ENCODE results near the gene PLPP7. TPM values are rescaled to one million over a fixed set of nuclear protein-coding genes. Genes with fewer than 3 reads are reported as not detected.

PLPP7 gene
- total RNA-seq, 1 donor from 2014 or later, result 3.1 TPM

- H3K4me3 Mint-ChIP-seq, result no peak overlapping the region
- DNase-seq (ENCODE audit: extremely low spot score, unreplicated experiment), result no peak
- no peaks in the 10 kb centered on the region for H3K36me3 Mint-ChIP-seq
Measured at GRCh38 chr9:131308452-131308851, 18.9 kb downstream of the PLPP7 start.

DNA sequence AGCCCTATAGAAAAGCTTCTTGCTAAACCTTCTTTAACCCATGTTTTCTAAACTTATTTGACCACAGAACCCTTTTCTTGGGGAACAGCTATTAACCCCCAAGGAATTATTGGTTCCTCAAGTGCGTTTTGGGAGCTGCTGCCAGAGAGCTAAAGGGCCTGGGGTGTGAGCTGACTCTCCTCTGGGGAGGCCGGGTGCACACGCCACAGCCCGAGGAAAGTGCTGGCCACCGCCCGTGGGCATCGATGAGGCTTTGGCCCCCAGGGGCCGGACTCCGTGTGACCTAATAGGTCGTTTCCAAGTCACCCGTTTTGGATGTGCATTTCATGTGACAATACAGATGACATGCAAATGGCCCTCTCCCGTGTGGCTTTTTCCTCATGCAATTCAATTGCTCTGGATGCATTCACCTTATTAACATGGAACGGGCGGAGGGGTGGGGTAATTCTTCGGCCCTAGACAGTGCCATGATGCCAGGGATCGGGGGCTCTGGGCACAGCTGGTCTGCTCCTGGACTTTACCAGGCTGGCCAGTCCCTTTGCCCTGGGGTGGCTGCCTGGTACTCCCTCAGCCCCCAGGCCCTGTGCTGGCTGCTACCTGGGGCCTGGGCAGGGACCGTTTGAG, 19.5 kb downstream of the PLPP7 start:
- Mint-ChIP-seq H3K9me3 (no peaks in the 10 kb centered on the region), H3K4me3 (no peak overlapping the region), H3K27me3 (no peaks in the 10 kb centered on the region), H3K4me1 (ENCODE audit: unreplicated experiment) (no peaks in the 10 kb centered on the region), H3K27ac (no peak overlapping the region), H3K36me3 (no peaks in the 10 kb centered on the region)
- DNase-seq (ENCODE audit: extremely low spot score, unreplicated experiment), result no peak
- no peak for TF ChIP-seq CTCF (conservative IDR thresholded peaks at IDR 0.05)

More at GRCh38 chr9:131308452-131308851, 18.9 kb downstream of the PLPP7 start:
- TF ChIP-seq CTCF (conservative IDR thresholded peaks at IDR 0.05), result no peak
- Mint-ChIP-seq H3K27me3 (no peaks in the 10 kb centered on the region), H3K9me3 (no peaks in the 10 kb centered on the region), H3K4me1 (ENCODE audit: unreplicated experiment) (no peaks in the 10 kb centered on the region), H3K27ac (no peak overlapping the region)

DNA sequence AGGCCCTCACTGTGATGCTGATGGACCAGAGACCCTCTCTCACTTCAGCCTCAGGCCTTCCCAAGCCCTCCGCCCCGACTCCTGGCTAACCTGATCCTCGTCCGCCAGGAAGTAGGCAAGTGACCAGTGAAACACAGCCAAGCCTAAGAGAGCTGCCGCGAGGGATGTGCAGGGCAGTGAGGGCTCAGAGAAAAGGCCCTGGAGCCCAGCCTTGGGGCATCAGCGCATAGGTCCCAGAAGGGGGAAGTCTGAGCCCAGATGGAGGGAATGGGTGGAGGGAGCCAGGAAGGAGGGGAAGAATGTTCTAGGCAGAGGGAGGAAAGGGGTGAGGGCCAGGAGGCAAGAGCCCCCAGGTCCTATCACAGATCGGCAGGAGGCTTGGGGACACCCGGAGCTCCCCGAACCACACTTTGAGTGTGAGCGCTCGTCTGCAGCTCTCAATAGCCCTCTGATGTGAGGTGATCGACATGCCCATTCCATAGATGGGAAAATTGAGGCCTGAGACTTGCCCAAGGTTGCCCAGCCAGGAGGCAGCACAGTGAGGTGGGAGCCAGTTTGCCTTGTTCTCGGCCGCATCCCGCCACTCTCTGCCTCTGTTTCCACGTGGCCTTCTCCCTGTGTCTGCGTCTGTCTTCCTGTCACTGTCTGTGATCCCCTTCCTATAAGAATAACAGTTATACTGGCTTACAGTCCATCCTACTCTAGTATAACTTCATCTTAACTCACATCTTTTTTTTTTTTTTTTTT, 20.2 kb downstream of the PLPP7 start:
- DNase-seq (ENCODE audit: extremely low spot score, unreplicated experiment), result no peak
- Mint-ChIP-seq H3K36me3 (no peaks in the 10 kb centered on the region), H3K27ac (no peak overlapping the region), H3K4me3 (no peak overlapping the region), H3K27me3 (no peaks in the 10 kb centered on the region), H3K9me3 (no peaks in the 10 kb centered on the region), H3K4me1 (ENCODE audit: unreplicated experiment) (no peaks in the 10 kb centered on the region)
- no peak for TF ChIP-seq CTCF (conservative IDR thresholded peaks at IDR 0.05)

DNA sequence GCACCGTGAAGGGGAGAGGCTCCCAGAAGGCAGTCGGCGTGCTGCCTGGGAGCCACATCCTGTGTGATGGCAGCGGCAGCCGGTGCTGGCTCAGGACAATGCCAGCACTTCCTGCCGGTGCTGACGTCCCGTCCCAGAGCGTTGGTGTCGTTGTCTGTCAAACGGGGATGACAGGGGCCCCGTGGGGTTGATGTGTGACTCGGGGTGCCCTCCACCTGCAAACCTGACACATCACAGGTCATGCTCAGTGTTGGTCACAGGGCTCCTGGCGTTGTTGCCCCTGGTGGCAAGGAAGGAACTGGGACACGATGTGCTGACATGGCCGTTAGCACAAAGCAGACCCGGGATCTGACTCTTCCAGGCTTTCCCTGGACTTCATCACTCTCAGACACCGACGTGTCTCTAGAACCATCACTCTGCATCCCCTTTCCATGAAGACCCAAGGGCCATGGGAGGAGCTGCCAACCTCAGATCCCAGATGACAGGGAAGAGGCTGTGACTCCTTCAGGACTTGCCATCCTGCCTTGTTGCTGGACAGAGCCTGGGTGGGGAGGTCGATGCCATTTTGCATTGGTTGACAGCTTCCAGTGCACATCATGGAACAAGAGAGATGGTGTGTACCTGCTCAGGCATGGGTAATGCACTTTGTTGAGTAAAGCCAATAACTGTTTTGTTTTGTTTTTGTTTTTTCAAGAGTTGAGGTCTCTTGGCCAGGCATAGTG, 21.5 kb downstream of the PLPP7 start:
- no peaks in the 10 kb centered on the region for H3K27me3 Mint-ChIP-seq
- no peak for TF ChIP-seq CTCF (conservative IDR thresholded peaks at IDR 0.05)
- no peak for DNase-seq (ENCODE audit: extremely low spot score, unreplicated experiment)
- no peak overlapping the region for H3K27ac Mint-ChIP-seq
- no peak overlapping the region for H3K4me3 Mint-ChIP-seq
- H3K4me1 Mint-ChIP-seq (ENCODE audit: unreplicated experiment), result no peaks in the 10 kb centered on the region
- no peaks in the 10 kb centered on the region for H3K9me3 Mint-ChIP-seq
- no peaks in the 10 kb centered on the region for H3K36me3 Mint-ChIP-seq

- H3K36me3 Mint-ChIP-seq, result no peaks in the 10 kb centered on the region
- H3K27ac Mint-ChIP-seq, result peak overlapping the region; percentile 80
- H3K27me3 Mint-ChIP-seq, result no peaks in the 10 kb centered on the region
- no peak for TF ChIP-seq CTCF (conservative IDR thresholded peaks at IDR 0.05)
- H3K4me1 Mint-ChIP-seq (ENCODE audit: unreplicated experiment), result no peaks in the 10 kb centered on the region
- DNase-seq (ENCODE audit: extremely low spot score, unreplicated experiment), result no peak
- no peaks in the 10 kb centered on the region for H3K9me3 Mint-ChIP-seq
- H3K4me3 Mint-ChIP-seq, result no peak overlapping the region
Measured at GRCh38 chr9:131312246-131312645, 22.7 kb downstream of the PLPP7 start.

Measured in type B pancreatic cell (in vitro differentiated cells).